COLO668 (cell line): ENCODE data around the gene PLXNC1.
A peak's percentile ranks its signal among the peaks of the same experiment; 100 is the strongest.

Experiments used
- DNase-seq: peaks from one replicate; lab custom pipeline; 2025; ENCODE audit not compliant: unreplicated experiment; lab: John Stamatoyannopoulos, UW

The PLXNC1 gene

DNA sequence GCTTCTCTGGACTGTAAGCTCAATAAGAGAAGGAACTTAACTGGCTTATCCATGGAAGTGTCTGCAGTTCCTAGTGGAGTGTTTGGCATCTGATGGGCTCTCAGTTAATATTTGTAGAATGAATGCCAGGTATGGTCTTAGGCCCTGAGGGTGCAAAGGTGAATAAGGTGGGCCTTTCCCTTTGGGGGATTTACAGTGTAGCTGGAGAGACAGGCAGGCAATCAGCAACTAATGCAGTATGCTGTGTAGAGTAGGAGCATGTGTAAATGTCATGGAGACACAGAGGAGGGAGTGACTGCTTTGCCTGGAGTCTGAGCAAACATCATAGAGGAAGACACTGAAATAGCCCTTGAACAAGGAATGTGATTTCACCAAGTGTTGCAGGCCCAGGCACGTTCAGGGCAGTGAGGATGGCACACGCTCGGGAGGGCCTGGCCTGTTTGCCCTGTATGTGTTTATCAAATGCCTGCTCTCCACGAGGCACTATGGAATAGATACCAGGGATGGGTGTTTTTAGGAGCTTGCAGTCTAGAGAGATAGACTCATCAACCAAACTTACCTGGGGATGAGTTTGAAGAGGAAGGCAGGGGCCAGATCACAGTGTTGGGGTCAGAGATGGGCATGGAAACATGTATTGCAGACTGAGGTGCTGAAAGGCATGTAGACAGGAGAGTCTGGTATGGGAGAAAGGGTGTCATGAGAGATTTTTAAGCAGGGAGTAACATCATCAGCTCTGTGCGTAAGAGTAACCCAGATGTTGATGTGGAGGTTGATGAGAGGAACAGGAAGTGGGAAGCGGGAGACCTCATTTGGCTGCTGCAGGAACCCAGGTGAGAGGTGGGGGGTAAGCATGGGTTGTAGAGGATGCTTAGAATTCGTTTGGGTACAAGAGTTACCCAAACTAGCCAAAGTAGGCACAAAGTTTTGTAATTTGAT, 54.1 kb downstream of the PLXNC1 start:
- peak; percentile 46 for DNase-seq

DNA sequence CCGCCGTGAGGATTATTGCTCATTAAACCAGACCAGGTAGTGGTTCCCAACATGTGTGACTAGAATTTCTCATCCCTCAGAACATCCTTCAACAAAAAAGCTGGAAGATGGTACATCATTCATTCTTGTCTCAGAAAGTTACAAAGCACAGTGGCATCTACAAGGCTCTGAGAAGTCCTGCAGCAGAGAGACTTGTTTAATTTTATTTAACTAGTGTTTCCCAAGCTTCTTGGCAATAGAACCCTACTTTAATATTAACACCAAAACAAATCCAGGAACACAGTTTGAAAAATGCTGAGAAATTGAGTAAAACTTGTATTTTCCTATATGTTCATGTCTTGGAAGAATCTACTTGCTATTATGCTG, 54.8 kb downstream of the PLXNC1 start:
- DNase-seq = no peak

GRCh38 chr12:94203796-94204195, 55.4 kb downstream of the PLXNC1 start:
- DNase-seq = no peak

DNA sequence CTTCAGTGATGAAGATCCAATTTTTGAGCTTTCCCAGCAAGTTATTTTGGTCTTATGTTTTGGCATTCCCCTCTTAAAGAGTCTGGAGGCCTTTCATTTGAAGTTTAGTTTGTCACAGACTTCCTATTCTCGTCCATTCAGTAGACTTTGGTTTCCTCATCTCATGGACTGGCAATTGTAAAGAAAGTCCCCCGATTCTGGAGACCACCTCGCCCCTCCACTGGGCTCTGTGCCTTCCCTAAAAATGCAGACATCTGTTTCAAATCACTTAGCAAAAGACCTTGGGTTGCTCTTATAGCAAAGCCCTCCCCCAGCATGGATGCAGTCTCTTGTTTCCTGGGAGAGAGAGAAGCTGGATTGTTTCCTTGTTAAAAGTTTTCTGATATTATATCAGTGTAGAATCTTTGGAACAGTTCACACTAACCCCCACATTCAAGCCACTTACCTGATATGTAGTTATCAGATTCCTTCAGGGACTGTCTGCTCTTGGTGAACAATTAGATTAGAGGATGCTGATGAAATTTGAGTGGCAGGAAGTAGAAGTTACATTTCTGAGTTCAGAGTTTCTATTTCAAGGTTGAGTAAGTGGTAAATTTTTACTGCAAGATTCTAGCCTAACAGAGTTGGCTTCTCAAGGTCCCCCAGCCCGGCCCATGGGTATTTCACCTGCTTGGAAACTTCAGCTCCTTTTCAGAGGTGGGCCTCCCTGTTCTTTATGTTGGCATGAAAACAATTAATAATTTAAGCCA, 56.3 kb downstream of the PLXNC1 start:
- DNase-seq = no peak

- DNase-seq = no peak
Observed at GRCh38 chr12:94205822-94206221, 57.4 kb downstream of the PLXNC1 start.

- no peak for DNase-seq
Observed at GRCh38 chr12:94206886-94207285, 58.5 kb downstream of the PLXNC1 start.

GRCh38 chr12:94207467-94207848, 59.1 kb downstream of the PLXNC1 start:
- DNase-seq = no peak

DNA sequence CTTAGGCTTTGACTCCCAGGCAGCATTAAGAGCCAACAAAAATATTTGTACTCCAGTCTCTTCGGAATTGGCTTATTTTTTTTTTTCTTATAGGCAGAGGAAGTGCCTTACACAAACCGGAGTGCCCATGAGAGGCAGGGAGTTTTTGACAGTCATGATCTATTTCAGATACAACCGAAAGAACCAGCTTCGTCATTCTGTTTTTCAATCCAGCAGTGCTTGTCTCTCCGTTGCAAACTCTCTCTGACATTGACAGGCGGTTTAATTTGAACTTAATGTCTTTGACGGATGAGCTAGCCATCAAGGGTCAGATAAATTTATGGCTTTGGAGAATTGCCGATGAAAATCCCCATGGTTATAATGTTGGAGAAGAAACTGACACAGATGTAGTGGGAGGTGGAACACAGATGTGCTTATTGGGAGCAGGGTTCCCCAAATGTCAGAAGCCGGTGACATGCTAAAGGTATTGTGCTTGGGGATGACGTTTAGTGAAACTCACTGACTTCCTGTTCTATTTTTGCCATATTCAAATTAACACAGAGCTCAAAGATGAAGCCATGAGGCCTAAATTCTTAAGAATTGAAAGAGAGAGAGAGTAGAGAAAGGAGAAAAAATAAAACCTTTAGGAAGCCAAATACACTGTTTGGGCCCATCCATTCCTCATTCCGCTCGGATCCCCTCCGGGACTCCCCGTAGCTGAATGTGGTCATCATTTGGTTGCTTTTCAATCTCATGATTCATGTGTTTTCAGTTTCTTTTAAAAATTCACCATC, 59.7 kb downstream of the PLXNC1 start:
- DNase-seq = no peak

- DNase-seq = no peak
Observed at GRCh38 chr12:94208622-94208966, 60.2 kb downstream of the PLXNC1 start.

GRCh38 chr12:94209240-94209639, 60.9 kb downstream of the PLXNC1 start:
- no peak for DNase-seq

- DNase-seq = no peak
Observed at GRCh38 chr12:94211021-94211420, 62.6 kb downstream of the PLXNC1 start.

- DNase-seq = no peak
Observed at GRCh38 chr12:94218233-94218632, 69.9 kb downstream of the PLXNC1 start.

GRCh38 chr12:94219622-94220302, 71.4 kb downstream of the PLXNC1 start:
- DNase-seq = no peak

- no peak for DNase-seq
Observed at GRCh38 chr12:94220804-94221203, 72.4 kb downstream of the PLXNC1 start.

GRCh38 chr12:94222351-94223084, 74.1 kb downstream of the PLXNC1 start:
- no peak for DNase-seq

GRCh38 chr12:94223842-94224241, 75.5 kb downstream of the PLXNC1 start:
- DNase-seq = no peak

DNA sequence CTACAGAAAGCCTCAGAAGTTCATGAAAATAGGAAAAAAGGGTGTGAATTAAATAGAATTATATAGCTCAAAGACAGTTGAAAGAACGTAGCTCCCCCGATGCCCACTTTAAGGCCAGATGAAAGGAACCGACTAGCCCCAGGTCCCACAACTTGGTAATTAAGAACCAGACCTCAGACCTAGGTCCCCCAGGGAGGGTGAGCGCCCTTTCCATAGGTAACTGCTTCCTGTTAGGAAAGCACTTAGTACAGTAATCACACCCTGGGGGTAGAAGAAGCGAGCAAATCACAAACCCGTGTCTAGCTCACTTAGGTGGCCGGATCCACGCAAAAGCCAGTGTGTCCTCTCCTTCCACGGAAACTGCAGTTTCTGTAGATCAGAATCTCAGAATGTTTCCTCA, 77.1 kb downstream of the PLXNC1 start:
- no peak for DNase-seq

- DNase-seq = no peak
Observed at GRCh38 chr12:94225947-94226630, 77.7 kb downstream of the PLXNC1 start.

DNA sequence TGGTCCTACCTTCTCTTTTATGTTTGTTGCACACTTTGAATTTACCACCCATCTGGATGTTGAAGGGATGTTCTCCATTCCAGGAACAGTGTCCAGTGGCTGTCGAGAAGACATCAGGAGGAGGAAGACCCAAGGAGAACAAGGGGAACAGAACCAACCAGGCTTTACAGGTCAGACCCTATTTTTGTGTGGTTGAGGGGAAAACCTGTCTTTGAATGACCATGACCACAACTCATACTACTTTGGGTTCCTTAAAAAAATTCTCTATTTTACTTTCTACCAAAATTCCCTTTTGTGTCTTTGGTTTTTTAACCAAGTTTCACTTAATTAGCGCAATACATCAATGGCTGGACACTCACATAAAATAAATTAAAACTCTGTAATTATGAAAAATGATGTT, 78.7 kb downstream of the PLXNC1 start:
- DNase-seq = no peak

GRCh38 chr12:94228488-94228907, 80.1 kb downstream of the PLXNC1 start:
- DNase-seq = no peak
